ENCODE measurements around the gene FASTKD3.
A peak's percentile ranks its signal among the peaks of the same experiment; 100 is the strongest.
"Not testable (repeated sequence)": the region's sequence is repeated elsewhere in the genome, so short reads cannot be mapped to it uniquely, and the experiment has no call there.

Gene FASTKD3

GRCh38 chr5:7868773-7869473 is at the start of gene FASTKD3, which contains the start of gene MTRR:
Gene FASTKD3 (minus strand): TSS chr5:7869031. CDS start chr5:7868083, 948 bp downstream.
Gene MTRR (plus strand): TSS chr5:7869148. CDS start chr5:7870795, 1,647 bp downstream.
- peak; percentile 93 for DNase-seq

GRCh38 chr5:7917130-7918123 is 48.6 kb upstream of the FASTKD3 start:
- DNase-seq: no peak

- no peak for DNase-seq
Measured at GRCh38 chr5:7916171-7916804, 47.5 kb upstream of the FASTKD3 start.

- not testable (repeated sequence) for DNase-seq
Measured at GRCh38 chr5:7911429-7911771, 42.6 kb upstream of the FASTKD3 start.

GRCh38 chr5:7910738-7911428 is 42.1 kb upstream of the FASTKD3 start:
- no peak for DNase-seq

GRCh38 chr5:7908317-7908716 is 39.5 kb upstream of the FASTKD3 start:
- DNase-seq: no peak

GRCh38 chr5:7907612-7908011 is 38.8 kb upstream of the FASTKD3 start:
- no peak for DNase-seq

- DNase-seq: no peak
Measured at GRCh38 chr5:7904170-7904569, 35.3 kb upstream of the FASTKD3 start.

- no peak for DNase-seq
Measured at GRCh38 chr5:7902666-7903625, 34.1 kb upstream of the FASTKD3 start.

GRCh38 chr5:7902201-7902600 is 33.4 kb upstream of the FASTKD3 start:
- no peak for DNase-seq

GRCh38 chr5:7897014-7897600 is 28.3 kb upstream of the FASTKD3 start:
- no peak for DNase-seq

GRCh38 chr5:7894860-7895259 is 26.0 kb upstream of the FASTKD3 start:
- DNase-seq: no peak

- DNase-seq: no peak
Measured at GRCh38 chr5:7894439-7894838, 25.6 kb upstream of the FASTKD3 start.

GRCh38 chr5:7888901-7889300 is 20.1 kb upstream of the FASTKD3 start:
- no peak for DNase-seq

- DNase-seq: no peak
Measured at GRCh38 chr5:7886849-7887475, 18.1 kb upstream of the FASTKD3 start.

- no peak for DNase-seq
Measured at GRCh38 chr5:7884491-7885267, 15.8 kb upstream of the FASTKD3 start.

- no peak for DNase-seq
Measured at GRCh38 chr5:7882926-7883325, 14.1 kb upstream of the FASTKD3 start.

GRCh38 chr5:7881816-7882215 is 13.0 kb upstream of the FASTKD3 start:
- DNase-seq: no peak

GRCh38 chr5:7881091-7881490 is 12.3 kb upstream of the FASTKD3 start:
- no peak for DNase-seq

GRCh38 chr5:7878381-7878873 is 9.6 kb upstream of the FASTKD3 start:
- no peak for DNase-seq
